Femur (tissue), 1 donor: Measurements from ENCODE around the gene ARHGAP19.
A peak's percentile ranks its signal among the peaks of the same experiment; 100 is the strongest.
"Not testable (repeated sequence)": the region's sequence is repeated elsewhere in the genome, so short reads cannot be mapped to it uniquely, and the experiment has no call there.

Source experiments
- DNase-seq: peaks from one replicate; pipeline ENCODE4 v3.0.0-alpha.2; 2017

ARHGAP19 gene

GRCh38 chr10:97321032-97321803, 28.8 kb upstream of the ARHGAP19 start:
- DNase-seq = peak; percentile 44

- peak; percentile 29 for DNase-seq
Measured at GRCh38 chr10:97320480-97321031, 28.1 kb upstream of the ARHGAP19 start.

- DNase-seq = peak; percentile 54
Measured at GRCh38 chr10:97319671-97320479, 27.4 kb upstream of the ARHGAP19 start.

GRCh38 chr10:97318772-97319651, 26.6 kb upstream of the ARHGAP19 start, which contains the start of gene FRAT1:
TSS of gene FRAT1 (plus strand) at chr10:97319271. CDS start at chr10:97319454, 183 bp downstream.
- peak; percentile 93 for DNase-seq

- no peak for DNase-seq
Measured at GRCh38 chr10:97314671-97315070, 22.2 kb upstream of the ARHGAP19 start.

- DNase-seq = no peak
Measured at GRCh38 chr10:97312897-97313296, 20.5 kb upstream of the ARHGAP19 start.

GRCh38 chr10:97311111-97311626, 18.7 kb upstream of the ARHGAP19 start:
- DNase-seq = no peak

GRCh38 chr10:97307866-97308780, 15.7 kb upstream of the ARHGAP19 start:
- no peak for DNase-seq

- DNase-seq = no peak
Measured at GRCh38 chr10:97307441-97307840, 15.0 kb upstream of the ARHGAP19 start.

GRCh38 chr10:97302088-97302791, 9.8 kb upstream of the ARHGAP19 start:
- DNase-seq = no peak

GRCh38 chr10:97300980-97301379, 8.5 kb upstream of the ARHGAP19 start:
- DNase-seq = no peak

- no peak for DNase-seq
Measured at GRCh38 chr10:97298223-97298571, 5.8 kb upstream of the ARHGAP19 start.

GRCh38 chr10:97297556-97298222, 5.3 kb upstream of the ARHGAP19 start:
- DNase-seq = no peak

GRCh38 chr10:97292862-97293198, 393 bp upstream of the ARHGAP19 start:
- DNase-seq = no peak

- no peak for DNase-seq
Measured at GRCh38 chr10:97291357-97292096, 910 bp downstream of the ARHGAP19 start.

GRCh38 chr10:97290576-97291356, 1.7 kb downstream of the ARHGAP19 start:
- not testable (repeated sequence) for DNase-seq

GRCh38 chr10:97290076-97290475, 2.4 kb downstream of the ARHGAP19 start:
- not testable (repeated sequence) for DNase-seq

- no peak for DNase-seq
Measured at GRCh38 chr10:97280783-97281182, 11.7 kb downstream of the ARHGAP19 start.
